Activated CD4-positive, alpha-beta T cell treated with anti-CD3 and anti-CD28 coated beads, Interleukin-2, Interleukin-6, amounts not matched to agents 100 ng/mL and 50 ng/mL, durations not matched to agents 16 hours and 8 hours (primary cell): Measurements from ENCODE around the gene LIPT2.
"Not testable (repeated sequence)": the region's sequence is repeated elsewhere in the genome, so short reads cannot be mapped to it uniquely, and the experiment has no call there.

Experiments used
- DNase-seq: peaks from one replicate; pipeline ENCODE4 v3.0.0-alpha.2; 2020

Gene LIPT2

GRCh38 chr11:74492974-74493790, at the start of gene LIPT2:
LIPT2 (minus strand) TSS chr11:74493724; CDS start chr11:74493703, 21 bp downstream.
- DNase-seq: peak; percentile 98

DNA sequence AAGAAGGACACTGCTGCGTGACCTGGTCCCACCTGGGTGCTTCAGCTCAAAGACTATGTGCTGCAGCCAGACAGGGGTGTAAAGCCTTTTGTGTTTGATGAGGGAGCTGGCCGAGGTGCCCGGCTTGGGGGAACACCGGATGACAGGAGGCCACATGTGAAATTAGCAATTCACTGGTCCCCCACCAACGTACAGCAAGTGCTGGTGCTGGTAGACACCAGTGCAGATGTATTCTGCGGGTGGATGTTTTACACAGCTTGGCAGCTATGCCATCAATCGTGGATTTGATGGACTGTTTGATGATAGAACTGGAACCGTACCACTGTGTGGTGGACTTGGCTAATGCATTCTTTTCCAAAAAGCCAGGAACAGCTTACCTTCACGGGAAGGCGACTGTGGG, 47.9 kb upstream of the LIPT2 start:
- DNase-seq: no peak

DNA sequence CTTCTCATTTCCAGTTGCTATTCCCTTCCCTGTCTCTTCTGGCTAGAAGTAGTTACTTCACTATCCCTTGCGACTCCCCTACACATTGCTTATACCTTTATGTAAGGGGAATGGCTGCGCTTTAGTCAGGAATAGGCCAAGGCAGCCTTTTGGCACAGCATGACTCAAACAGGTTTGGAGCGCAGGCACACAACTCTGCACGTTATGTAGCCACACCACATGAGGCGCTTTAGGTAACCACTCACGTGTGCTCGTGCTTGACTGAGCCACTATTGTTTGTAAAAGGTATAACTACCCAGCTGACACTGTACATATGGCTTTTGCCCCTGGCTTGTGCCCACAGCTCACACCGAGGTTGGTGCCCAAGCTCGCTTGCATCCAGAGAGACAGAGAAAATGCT, 46.7 kb upstream of the LIPT2 start:
- no peak for DNase-seq

GRCh38 chr11:74538680-74539079, 45.2 kb upstream of the LIPT2 start:
- DNase-seq: no peak

- DNase-seq: no peak
These were observed 42.0 kb upstream of the LIPT2 start for GRCh38 chr11:74535371-74536160.

DNA sequence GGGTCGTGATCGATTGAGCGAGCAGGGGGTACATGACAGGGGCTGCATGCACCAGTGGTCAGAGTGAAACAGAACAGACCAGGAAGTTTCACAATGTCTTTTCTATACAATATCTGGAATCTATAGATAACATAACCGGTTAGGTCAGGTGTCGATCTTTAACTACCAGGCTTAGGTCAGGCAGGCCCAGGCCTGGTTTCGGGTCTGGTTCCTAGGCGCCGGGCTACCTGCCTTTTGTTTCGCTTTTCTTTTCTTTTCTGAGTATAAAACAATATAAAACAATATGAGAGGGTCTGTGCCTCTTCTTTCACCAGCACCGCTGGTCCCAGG, 41.4 kb upstream of the LIPT2 start:
- DNase-seq: not testable (repeated sequence)

GRCh38 chr11:74534216-74534945, 40.9 kb upstream of the LIPT2 start:
- no peak for DNase-seq

DNA sequence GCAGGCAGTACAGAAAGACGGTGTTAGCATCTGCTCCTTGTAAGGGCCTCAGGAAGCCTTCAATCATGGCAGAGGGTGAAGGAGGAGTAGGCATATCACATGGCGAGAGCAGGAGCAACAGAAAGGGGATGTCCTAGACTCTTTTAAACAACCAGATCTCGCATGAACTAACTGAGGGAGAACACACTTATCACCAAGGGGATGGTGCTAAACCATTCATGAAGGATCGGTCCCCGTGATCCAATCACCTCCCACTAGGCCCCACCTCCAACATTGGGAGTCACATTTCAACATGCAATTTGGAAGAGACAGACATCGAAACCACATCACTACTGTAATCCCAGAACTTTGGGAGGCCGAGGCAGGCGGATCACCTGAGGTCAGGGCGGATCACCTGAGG, 39.9 kb upstream of the LIPT2 start:
- DNase-seq: no peak

GRCh38 chr11:74532501-74533246, 39.1 kb upstream of the LIPT2 start:
- no peak for DNase-seq

GRCh38 chr11:74524978-74525377, 31.5 kb upstream of the LIPT2 start:
- no peak for DNase-seq

DNA sequence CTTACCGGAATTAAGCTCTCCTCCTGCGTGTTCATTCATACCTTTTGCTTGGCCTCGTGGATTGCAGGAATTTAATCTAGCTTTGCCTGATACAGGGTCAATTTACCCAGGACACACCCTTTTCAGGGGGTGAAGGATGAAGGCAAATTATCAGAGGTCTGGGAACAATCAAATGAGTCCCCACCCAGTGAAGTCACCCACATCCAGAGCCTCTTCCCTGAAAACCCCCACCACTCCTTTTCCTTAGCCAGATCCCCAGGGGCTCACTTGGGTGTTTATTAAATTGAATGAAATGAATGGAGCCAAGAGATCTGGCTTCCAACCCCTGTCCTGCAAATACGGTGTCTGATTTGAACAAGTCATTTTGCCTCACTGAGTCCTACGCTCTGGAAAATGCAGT, 31.0 kb upstream of the LIPT2 start:
- no peak for DNase-seq

- DNase-seq: no peak
These were observed 29.3 kb upstream of the LIPT2 start for GRCh38 chr11:74522776-74523175.

- DNase-seq: no peak
These were observed 28.2 kb upstream of the LIPT2 start for GRCh38 chr11:74521666-74522252.

DNA sequence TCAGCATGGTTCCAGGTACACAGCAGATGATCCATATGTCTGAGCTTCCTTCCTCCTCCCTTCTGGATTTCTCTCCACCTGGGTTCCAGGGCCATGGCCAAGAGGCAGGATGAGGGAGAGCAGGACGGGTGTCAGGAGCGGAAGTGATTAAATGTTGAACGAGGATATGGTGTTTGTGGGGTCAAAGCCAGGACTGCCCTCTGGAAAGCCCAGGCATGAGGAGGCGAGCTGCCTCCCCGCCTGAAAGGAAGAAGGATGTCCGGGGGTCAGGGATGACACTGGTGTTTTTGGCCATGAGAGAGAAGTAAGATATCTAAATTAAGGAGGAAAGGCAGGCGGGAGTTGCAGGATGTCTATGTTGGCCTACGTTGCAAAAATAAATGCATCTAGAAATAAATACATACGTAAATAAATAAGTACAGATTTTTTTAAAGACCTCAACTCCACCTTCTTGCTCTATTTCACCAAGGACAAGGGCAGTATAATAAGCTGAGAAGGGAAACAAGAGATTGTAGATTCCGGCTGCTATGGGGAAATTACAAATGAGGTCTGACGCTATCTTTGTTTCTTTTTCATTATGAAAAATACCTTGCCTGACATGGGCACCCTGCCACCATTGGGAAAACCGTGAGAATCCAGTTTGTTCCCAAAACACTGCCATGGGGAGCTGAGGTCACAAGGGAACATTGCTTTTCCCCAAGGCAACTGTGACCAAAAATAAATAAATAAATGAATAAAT, 27.6 kb upstream of the LIPT2 start:
- no peak for DNase-seq

DNA sequence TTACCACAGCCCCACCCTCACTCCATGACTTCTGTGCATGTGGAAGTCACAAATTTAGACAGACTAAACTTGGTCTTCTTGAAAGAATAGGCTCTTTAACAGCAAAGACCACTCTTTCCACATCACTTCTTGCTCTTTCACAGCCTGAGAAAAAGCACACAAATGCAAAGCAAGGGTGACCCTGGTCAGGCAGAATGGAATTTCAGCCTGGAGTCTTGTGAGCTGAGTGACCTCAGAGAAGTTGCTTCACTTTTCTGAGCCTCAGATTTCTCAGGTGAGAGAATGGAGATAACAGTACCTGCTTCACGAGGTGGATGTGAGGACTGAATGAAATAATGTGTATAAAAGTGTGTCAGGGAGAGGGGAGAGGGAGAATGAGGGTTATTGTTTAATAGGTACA, 26.8 kb upstream of the LIPT2 start:
- no peak for DNase-seq

- DNase-seq: no peak
These were observed 26.2 kb upstream of the LIPT2 start for GRCh38 chr11:74519710-74520109.

- not testable (repeated sequence) for DNase-seq
These were observed 24.1 kb upstream of the LIPT2 start for GRCh38 chr11:74517592-74517991.

DNA sequence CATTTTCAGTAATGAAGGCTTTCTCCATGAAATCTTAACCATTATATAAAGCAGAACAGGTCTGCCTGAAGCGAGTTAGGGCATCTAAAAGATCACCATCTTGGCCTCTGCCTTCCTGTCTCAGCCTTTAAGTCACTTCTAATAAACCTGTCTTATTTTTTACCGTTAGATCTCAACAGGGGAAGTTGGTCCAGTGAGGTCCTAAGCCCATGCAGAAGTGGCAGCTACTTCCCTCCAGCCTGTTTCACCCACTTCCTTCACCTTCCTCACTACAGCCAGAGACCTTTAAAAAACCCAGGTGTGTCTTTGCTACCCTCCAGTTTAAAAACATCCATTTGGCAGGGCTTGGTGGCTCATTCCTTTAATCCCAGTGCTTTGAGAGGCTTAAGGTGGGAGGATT, 14.1 kb upstream of the LIPT2 start:
- no peak for DNase-seq

- DNase-seq: no peak
These were observed 13.3 kb upstream of the LIPT2 start for GRCh38 chr11:74506823-74507222.

GRCh38 chr11:74505911-74506310, 12.4 kb upstream of the LIPT2 start:
- DNase-seq: no peak

- DNase-seq: no peak
These were observed 10.7 kb upstream of the LIPT2 start for GRCh38 chr11:74504100-74504691.
